ENCODE data around the gene ZNF593OS.

The ZNF593OS gene

DNA sequence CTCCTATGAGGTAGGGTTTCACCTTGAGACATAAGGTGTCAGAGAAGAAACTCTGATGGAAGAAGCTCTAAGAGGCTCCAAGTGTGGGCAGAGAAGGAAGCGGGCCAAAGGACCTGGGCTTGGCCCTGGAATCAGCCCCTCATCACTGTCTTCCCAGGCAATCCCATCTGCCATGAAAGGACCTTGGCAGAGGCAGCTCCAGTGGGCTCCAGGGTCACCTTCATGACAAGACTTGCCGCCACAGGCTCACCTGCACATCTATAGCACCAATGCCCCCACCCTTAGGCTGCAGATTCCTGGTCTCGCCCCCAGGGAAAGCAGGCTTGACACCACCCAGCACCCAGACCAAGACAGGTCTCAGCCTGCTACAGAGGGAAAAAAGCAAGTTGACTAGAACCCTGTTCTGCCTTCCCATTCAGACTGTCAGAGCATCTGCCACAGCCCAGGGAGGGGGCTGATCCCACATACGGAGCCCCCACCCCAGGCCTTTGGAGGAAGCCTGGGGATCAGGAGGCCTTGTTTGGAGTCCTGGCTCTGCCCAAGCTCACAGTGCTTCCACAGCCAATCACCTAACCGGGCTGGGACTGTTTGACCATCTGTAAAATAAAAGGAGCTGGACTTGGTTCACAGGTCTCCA lies 13.2 kb downstream of the ZNF593OS start:
- DNase-seq: no peak

DNA sequence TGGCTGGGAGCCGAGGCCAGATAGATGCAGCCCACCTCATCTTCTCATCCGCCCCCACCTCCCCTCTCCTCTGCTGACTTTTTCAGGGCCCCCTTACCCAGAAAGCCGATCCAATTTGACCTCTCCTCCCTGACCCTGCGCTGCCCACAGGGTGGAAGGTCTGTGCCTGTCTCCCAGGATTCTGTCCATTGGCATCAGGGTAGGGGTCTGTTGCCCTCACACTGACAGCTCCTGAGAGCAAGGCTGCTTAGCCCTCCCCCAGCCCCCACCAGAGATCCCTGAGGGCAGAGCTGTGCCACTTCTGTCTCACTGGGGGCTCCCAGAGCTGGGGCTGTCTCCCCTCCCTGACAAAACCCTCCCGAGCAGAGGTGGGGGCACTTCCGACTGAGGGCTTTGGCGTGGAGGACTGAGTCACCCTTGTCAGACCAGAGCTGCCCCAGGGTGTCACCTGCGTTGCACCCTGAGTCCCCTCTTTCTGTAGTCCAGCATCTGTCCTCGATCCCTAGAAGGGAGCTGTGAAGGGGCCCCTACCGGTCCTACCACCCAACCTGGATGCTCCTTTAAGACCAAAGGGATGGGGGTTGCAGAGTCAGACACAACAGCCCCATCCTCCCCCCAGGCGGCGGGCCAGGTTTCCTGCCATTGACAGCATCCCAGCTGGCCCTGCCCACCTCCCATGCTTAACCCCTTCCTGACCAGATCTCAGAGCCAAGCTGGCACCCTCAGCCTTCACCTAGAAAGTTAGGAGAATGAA lies 15.2 kb downstream of the ZNF593OS start:
- no peak for DNase-seq

DNA sequence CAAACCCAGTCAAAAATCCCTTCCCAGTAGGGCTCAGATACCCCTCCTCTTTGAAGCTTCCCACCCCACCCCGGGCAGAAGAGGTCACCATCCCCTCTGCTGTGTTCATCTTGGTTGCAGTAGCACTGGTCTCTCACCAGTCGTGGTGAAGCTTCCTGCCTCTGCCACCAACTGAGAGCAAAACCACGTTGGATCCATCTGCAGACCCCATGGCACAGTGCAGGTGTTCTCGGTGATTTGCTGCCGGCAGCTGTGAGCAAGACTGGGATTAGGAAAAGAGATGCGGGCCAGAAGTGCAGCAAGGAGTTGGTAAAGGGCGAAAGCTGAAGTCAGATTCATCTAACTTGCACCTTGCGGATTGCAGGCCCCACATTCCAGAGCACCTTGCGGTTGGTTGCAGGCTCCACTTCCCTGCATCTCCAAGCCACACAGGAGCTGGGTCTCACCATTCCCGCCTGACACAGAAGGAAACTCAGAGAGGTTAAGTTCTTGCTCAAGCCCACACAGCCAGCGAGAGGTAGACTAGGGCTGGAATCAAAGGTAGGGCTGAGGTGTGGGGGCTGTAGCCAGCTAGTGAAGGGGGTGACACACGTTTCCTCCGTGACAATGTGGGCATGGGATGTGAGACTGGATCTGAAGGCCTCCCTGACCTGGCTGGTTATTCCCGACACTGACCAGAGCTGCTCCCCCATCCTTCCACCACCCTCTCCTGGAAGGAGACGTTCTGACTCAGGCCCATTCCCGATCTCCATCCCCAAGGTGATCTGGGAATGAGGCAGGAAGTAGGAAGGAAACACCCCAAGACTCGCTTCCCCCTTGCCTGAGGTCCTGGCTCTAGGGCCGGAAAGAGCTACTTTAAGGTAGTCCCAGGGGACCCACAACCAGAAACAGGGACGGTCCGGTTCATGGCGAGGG lies 16.0 kb downstream of the ZNF593OS start:
- DNase-seq: no peak

DNA sequence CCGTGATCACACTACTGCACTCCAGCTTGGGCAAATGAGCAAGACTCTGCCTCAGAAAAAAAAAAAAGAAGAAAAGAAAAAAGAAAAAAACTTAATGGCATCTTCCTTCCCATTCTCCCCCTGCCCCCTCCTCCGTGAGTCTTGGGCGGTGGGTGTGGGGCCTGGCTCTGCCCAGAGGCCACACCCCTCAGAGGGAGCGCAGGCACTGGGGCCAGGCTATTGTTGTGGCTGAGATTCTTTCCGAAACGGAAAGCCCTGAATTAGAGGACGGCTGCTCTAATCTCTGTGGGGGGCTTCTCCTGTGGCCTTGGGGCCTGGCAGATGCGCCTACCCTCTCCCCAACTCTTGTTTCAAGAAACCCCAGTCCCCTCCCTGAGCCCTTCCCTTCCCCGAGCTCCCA lies 16.9 kb downstream of the ZNF593OS start:
- DNase-seq: no peak

DNA sequence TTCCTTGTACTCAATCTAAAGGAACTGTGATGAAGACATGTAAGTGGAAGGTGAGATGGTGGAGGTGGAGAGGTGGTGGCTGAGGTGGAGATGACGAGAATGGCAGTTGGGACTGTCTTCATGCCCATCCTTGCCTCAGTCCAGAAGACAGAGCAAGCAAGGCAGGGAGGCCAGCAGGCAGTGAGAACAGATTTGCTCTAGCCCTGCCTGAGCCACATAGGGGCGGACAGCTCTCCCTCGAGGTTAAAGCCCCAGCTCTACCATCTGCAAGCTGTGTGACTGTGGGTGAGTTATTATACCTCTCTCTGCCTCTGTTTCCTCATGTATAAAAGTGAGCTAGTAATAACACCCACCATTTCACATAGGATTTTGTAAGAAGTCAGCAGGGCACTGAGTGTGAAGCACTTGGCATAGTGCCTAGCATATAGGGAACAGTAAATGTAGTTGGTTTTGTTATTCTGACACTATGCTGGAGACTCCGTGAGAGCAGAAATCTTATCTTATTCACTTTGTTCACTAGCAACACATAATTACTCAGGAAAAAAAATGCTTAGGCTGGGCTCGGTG lies 17.6 kb downstream of the ZNF593OS start:
- DNase-seq: no peak

DNA sequence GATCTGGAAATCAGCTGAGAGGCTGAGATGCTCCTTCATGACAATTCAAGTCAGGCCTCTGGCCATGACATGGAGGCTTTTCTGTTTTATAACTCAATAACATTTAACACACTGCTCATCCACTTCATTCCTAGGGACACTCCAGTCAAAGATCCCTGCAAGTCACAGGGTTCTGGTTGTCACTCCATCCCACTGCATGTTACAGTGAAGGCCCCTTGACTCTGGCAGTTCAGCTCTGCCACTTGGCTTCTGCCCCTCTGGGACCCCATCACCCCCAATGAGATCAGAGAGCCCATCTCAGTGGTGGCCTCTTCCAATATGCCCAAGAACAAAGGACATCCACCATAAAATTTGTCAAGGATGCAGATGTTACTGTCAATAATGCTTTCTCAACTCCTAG lies 22.7 kb downstream of the ZNF593OS start:
- no peak for DNase-seq

DNA sequence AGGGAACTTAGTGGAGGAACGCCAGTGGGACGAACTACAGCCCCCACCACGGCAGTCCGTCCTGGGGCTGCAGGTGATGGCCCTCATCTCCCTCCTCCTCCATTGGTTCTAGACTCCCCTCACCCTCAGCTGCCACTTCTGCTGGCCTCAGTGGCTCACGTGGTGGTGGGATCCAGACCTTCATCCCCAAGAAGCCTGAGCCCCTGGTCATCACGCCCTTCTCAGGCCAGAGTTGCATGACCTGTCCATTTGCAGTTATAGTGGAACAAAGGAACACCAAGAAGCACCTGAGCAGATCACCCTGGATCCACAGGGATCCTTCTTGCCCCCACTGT lies 25.7 kb downstream of the ZNF593OS start:
- no peak for DNase-seq

DNA sequence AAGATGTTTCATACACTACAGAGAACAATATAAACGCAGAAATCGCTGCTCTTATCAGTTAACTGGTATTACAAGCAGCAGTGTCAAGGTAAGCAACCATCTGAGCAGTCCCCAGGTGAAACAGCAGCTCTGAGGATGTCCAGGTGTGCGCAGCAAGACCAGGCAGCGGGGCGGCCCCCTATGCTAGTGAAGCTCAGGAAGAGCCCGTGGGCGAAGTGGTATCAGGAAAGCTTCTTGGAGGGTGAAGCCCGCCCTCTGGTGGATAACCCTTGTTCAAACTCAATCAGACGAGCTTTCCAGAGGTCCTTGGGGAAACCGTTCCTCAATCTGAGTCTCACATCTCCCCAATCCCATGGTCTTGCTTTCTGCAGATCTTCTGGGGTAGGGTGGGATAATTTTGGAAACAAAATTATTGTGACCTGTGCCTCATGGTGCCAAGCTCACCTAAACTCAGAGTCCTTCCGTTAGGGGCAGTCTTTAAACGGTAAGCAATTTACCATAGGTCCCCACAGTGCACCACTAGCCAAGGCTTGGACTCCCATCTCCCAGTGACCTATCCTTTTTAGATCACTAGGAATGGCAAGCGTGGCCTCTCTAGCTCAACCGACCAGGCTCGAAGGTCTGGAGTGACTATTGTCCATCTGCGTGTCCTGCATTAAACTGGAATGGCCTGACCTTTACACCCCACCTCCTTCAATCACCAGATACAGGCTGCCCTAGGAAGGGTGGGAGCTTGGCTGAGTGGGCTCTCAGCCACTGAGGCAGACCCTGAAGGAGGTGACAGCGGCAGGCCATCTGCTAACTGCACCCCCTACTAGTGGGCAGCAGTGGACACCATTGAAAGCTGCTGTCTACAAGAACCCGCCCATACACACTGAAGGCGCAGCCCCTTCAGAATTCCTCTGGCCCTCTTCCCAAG lies 26.3 kb downstream of the ZNF593OS start:
- DNase-seq: peak; percentile 66

DNA sequence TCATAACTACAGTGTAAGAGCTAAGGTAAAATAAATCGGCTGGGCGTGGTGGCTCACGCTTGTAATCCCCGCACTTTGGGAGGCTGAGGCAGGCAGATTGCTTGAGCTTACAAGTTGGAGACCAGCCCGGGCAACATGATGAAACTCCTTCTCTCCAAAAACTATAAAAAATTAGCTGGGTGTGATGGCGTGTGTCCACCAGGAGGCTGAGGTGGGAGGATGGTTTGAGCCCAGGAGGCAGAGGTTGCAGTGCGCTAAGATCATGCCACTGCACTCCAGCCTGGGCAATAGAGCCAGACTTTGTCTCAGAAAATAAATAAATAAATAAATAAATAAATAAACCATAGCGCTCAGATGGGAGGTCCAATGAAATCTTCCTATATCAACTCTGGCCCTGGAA lies 29.5 kb downstream of the ZNF593OS start:
- no peak for DNase-seq

DNA sequence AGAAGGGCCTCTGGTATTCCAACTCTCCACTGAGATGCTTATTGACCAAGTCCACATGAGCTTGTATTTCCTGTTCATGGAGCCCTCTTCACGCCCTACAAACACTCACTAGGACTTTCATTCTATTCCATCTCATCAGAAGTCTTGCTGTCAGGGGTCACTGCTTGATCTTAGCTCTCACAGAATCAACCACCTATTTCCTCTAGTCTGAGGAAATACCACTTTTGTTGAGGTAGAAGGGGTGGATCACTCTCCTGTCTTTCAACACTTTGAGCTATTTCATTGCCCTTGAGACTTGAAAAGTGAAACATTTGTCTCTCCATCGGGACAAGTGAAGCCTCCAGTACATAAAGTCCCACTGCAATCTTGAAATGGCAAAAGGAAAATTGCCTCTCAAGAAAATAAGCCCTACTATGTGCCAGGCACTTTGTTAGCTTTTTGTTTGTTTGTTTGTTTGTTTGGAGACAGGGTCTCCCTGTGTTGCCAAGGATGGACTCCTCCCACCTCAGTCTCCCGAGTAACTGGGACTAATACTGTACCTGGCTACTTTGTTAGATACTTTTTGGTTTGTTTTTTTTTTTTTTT lies 32.6 kb downstream of the ZNF593OS start:
- DNase-seq: no peak

DNA sequence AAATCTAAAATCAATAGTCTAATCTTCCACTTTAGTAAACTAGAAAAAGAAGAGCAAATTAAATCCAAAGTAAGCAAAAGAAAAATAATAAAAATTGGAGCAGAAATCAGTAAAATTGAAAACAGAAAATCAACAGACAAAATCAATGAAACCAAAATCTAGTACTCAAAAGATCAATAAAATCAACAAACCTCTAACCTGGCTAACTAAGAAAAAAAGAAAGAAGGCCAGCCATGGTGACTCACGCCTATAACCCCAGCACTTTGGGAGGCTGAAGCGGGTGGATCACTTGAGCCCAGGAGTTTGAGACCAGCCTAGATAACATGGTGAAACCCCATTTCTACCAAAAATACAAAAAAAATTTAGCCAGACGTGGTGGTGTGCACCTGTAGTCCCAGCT lies 37.2 kb downstream of the ZNF593OS start:
- DNase-seq: no peak

DNA sequence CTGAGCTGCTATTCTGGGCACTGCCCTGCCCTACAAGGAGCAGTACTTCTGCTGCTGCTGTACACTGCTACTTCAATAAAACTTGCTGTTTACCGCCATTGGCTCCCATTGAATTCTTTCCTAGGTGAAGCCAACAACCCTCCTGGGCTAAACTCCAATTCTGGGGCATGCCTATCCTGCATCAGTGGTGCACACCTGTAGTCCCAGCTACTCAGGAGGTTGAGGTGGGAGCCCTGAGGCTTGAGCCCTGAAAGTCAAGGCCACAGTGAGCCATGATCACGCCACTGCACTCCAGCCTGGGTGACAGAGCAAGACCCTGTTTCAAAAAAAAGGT lies 38.8 kb downstream of the ZNF593OS start:
- no peak for DNase-seq

DNA sequence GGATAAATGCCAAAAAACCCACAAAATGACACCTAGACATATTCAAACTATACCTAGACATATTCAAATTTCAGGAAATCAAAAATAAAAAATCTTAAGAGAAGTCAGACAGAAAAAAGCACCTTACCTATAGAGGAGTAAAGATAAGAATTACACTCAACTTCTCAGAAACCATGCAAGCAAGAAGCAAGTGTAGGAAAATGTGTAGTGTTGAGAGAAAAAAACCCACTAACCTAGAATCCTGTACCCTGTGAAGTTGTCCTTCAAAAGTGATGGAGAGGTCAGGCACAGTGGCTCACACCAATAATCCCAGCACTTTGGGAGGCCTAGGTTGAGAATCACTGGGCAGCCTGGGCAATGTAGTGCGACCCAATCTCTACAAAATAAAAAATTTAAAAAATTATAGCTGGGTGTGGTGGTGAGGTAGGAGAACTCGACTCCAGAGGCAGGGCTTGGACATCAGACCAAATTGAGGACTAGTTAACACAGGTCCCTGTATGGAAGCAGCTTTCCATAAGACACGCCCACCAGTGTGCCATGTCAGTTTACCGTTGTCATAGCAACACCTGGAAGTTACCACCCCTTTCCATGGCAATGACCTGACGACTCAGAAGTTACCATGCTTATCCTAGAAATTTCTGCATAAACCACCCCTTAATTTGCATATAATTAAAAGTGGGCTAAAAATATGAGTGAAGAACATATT lies 39.4 kb downstream of the ZNF593OS start:
- DNase-seq: no peak

DNA sequence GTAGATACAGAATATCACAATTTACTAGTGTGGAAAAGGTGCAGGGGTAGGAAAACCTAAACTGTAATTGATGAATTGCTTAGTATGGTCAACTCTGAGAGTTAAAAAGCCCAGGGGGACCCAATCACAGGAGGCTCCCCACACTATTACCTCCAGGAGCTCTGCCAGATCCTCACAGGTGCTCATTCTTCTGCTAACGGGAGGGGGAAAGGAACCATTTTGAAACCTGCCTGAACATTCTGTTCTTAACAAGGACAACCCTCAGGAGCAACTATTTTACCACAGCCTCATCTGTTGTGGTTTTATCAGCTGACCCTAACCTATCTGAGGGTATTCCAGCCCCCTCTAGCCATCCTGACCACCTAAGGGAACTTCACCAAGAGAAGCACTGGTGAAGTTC lies 40.9 kb downstream of the ZNF593OS start:
- DNase-seq: no peak

DNA sequence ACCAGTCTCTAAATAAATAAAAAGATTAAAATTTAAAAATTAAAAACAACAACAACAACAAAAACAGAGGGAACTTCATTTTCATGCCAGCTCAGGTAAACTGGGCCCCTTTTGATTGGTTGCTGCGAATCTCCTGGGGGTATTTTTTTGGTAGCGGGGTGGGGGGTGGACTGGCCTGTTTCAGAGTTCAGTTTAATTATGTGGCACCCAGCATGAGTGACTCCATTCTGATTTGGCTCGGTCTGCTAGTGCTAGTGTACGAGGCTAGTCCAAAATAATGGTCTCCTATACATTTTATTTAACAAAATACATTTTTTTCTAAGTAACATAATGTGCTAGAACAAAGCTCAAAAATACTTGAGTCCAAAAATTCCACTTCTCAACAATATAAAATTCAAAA lies 41.9 kb downstream of the ZNF593OS start:
- DNase-seq: no peak

DNA sequence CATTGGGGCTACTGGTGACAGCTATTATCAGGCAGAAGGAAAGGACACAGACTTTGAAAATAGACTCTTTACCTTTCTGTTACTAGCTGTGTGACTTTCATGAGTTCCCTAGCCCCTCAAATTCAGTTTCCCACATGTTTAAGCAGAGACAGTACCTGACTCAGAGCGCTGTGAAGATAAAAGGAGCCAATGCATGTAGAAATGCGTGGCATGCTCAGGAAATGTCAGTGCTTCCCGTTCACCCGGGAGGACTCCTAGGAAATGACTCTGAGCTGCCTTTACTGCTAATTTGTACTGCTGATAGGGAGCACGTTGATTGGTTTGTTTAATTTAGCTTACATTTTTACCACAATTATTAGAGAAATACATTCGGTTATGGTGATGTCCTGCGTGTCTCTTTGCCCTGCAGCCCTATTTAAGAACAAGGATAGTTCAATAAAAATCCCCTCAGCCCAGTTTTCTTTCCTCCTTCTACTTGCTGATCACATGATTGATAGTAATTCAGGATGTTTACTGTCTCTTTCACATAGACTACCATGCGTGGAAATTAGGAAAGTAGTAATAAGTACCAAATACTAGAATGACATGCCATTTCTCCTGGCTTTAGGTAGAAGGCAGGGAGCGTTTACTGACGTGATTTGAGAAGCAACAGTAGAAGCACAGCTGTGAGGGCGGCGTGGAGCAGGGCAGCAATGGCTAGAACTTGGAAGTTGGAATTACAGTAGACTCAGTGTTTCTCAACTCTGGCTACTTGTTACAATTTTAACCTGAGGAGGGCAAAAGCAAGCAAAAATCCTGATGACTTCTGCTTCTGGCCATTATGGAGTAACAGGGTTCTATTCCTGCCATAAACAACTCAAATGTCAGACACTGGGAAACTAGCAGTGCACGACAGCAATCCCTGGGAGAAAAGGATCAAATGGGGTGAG lies 44.1 kb downstream of the ZNF593OS start:
- no peak for DNase-seq

DNA sequence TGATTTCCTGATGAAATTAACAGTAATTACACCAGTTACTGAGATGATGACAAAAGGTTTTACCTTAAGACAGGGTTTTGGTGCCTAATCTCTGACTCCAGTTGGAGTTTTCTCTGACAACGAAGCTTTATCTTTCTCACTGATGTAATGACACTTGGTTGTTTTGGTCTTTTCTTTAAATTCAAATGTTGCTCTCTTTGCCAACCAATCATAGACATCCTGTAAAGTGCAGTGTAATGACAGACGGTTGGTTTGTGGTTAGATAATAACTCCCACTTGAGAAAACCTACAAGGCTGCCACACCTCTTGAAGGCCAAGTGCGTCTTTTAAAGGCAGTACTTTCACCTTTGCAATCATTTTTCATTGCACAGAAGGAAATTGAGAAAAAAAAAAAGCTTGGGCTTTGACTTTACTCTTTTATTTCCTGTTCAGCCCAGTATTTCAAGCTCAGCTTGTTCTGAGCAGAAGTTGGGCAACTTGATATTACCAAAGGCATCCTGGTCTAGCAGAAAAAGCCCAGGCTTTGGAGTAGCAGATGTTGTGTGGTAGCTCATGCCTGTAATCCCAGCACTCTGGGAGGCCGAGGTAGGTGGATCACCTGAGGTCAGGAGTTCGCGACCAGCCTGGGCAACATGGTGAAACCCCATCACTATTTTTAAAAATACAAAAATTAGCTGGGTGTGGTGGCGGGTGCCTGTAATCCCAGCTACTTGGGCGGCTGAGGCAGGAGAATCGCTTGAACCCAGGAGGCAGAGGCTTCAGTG lies 45.1 kb downstream of the ZNF593OS start:
- no peak for DNase-seq

DNA sequence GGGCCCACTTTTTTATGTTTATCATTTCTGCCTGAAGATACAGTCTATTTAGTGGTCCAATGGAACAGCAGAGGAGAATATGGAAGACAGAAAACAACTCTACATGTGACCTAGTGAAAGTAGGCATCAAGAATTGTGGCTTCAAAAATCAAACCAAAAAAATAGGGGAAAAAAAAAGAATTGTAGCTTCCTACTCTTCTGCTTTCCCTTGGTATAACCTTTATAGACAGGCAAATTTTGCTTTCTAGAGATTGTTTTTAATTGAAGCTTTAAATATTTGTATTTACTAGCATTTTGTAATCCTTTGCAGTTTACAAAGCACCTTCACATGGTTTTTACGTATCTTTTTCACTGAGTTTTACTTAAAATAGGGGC lies 45.7 kb downstream of the ZNF593OS start:
- no peak for DNase-seq

DNA sequence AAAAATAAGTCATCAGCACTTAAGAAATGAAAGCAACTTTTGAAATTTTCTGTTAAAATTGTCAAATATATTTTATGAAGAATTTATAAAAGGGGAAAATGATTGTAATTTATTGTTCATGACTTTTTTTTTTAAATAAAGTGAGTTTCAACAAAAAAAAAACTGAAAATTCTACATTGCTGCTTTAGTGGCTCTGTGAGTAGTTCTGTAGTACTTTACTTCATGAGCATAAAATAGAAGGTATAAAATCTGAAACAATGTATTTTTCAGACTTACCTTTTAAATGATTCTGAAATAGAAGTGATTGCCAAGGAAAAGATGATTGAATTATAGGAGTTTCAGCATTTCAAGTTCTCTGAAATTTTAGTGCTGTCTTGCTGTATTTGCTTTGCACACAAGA lies 46.2 kb downstream of the ZNF593OS start:
- no peak for DNase-seq
